Neuronal stem cell (in vitro differentiated cells): ENCODE results near the gene MYG1.

Experiments used
- DNase-seq: peaks from one replicate; pipeline ENCODE4 v3.0.0-alpha.2; 2013; ENCODE audit warnings: low spot score
- H2AFZ ChIP-seq: one replicate; pipeline ENCODE4 v1.6.1; 2013; ENCODE audit warnings: mild to moderate bottlenecking, low read length, inconsistent platforms
- H2AK5ac ChIP-seq: 2 replicates; pipeline ENCODE4 v1.6.1; 2013; ENCODE audit warnings: low read depth, mild to moderate bottlenecking, inconsistent platforms, low read length, moderate library complexity, mixed read lengths
- H2BK120ac ChIP-seq: 2 replicates; pipeline ENCODE4 v1.6.1; 2013; ENCODE audit warnings: low read depth, mild to moderate bottlenecking, inconsistent platforms, low read length, moderate library complexity, mixed read lengths
- H2BK12ac ChIP-seq: one replicate; pipeline ENCODE4 v1.6.1; 2013; ENCODE audit warnings: low read length, inconsistent platforms
- H2BK15ac ChIP-seq: 2 replicates; pipeline ENCODE4 v1.6.1; 2013; ENCODE audit warnings: mild to moderate bottlenecking, low read length, inconsistent platforms, mixed read lengths
- H2BK5ac ChIP-seq: one replicate; pipeline ENCODE4 v1.6.1; 2013; ENCODE audit warnings: inconsistent platforms, mild to moderate bottlenecking, low read length, moderate library complexity
- H3K14ac ChIP-seq: one replicate; pipeline ENCODE4 v1.6.1; 2013; ENCODE audit warnings: low read length, inconsistent platforms
- H3K18ac ChIP-seq: 2 replicates; pipeline ENCODE4 v1.6.1; 2013; ENCODE audit warnings: low read length, inconsistent platforms
- H3K23ac ChIP-seq: 2 replicates; pipeline ENCODE4 v1.6.1; 2013; ENCODE audit warnings: low read depth, mild to moderate bottlenecking, mixed read lengths, low read length, inconsistent platforms; ENCODE audit not compliant: poor library complexity
- H3K27ac ChIP-seq: replicated peaks from 3 replicates; pipeline ENCODE4 v1.5.1; 2013; ENCODE audit warnings: low read length, inconsistent platforms
- H3K27me3 ChIP-seq, 3 experiments: 2 replicates each; pipeline ENCODE4 v1.6.1; 2013; ENCODE audit warnings: low read length in 3 of 3, mild to moderate bottlenecking in 2 of 3, inconsistent platforms in 1 of 3, low read depth in 1 of 3, mixed read lengths in 1 of 3, moderate library complexity in 1 of 3; ENCODE audit not compliant: control insufficient read depth in 3 of 3, insufficient read depth in 3 of 3
- H3K36me3 ChIP-seq, 2 donors: replicated peaks in 1 of 2; 2 replicates each; pipeline ENCODE4 v1.6.1; 2013; ENCODE audit warnings: low read length in 2 of 2; ENCODE audit not compliant: control insufficient read depth in 2 of 2, insufficient read depth in 2 of 2
- H3K4ac ChIP-seq: 2 replicates; pipeline ENCODE4 v1.6.1; 2013; ENCODE audit warnings: inconsistent platforms, mild to moderate bottlenecking, low read length, moderate library complexity
- H3K4me1 ChIP-seq, 2 donors: 1 replicate in 1 of 2; 2 replicates in 1 of 2; pipeline ENCODE4 v1.6.1; 2013; ENCODE audit warnings: low read length in 2 of 2, low read depth in 1 of 2; ENCODE audit not compliant: control insufficient read depth in 2 of 2, insufficient read depth in 1 of 2
- H3K4me2 ChIP-seq: one replicate; pipeline ENCODE4 v1.6.1; 2013; ENCODE audit warnings: mild to moderate bottlenecking, low read length, inconsistent platforms; ENCODE audit not compliant: insufficient read depth, poor library complexity, severe bottlenecking
- H3K4me3 ChIP-seq, 2 donors: 2 replicates each; pipeline ENCODE4 v1.5.1; 2013; ENCODE audit warnings: low read length in 2 of 2, mild to moderate bottlenecking in 2 of 2, inconsistent platforms in 1 of 2, moderate library complexity in 1 of 2
- H3K79me1 ChIP-seq: one replicate; pipeline ENCODE4 v1.6.1; 2013; ENCODE audit warnings: low read depth, mild to moderate bottlenecking, inconsistent platforms, low read length, moderate library complexity
- H3K9ac ChIP-seq: one replicate; pipeline ENCODE4 v1.6.1; 2013; ENCODE audit warnings: mild to moderate bottlenecking, low read depth, low read length, inconsistent platforms; ENCODE audit not compliant: poor library complexity
- H3K9me3 ChIP-seq, 2 donors: replicated peaks in 1 of 2; 2 replicates each; pipeline versions ENCODE3 to v1.6.1; 2013; ENCODE audit warnings: low read length in 2 of 2, mild to moderate bottlenecking in 2 of 2, inconsistent platforms in 1 of 2, low read depth in 1 of 2, mixed read lengths in 1 of 2, moderate library complexity in 1 of 2; ENCODE audit not compliant: control insufficient read depth in 2 of 2, insufficient read depth in 1 of 2
- H4K8ac ChIP-seq: one replicate; pipeline ENCODE4 v1.6.1; 2013; ENCODE audit warnings: low read depth, mild to moderate bottlenecking, inconsistent platforms, low read length, moderate library complexity
- H4K91ac ChIP-seq: one replicate; pipeline ENCODE4 v1.6.1; 2013; ENCODE audit warnings: low read length, low read depth, mild to moderate bottlenecking, inconsistent platforms; ENCODE audit not compliant: poor library complexity
- WGBS, 2 donors: extraction: QIAGEN DNeasy Blood & Tissue Kit; methylation state at CpG; one replicate each; pipeline ENCODE4 v1.1.7; 2013; ENCODE audit warnings: missing lambda C conversion rate in 2 of 2, mixed read lengths in 1 of 2; ENCODE audit not compliant: insufficient read length in 2 of 2, insufficient replicate concordance in 1 of 2; ENCODE audit errors: extremely low coverage in 2 of 2; 5-methylcytosine and 5-hydroxymethylcytosine counted together

MYG1 gene

DNA sequence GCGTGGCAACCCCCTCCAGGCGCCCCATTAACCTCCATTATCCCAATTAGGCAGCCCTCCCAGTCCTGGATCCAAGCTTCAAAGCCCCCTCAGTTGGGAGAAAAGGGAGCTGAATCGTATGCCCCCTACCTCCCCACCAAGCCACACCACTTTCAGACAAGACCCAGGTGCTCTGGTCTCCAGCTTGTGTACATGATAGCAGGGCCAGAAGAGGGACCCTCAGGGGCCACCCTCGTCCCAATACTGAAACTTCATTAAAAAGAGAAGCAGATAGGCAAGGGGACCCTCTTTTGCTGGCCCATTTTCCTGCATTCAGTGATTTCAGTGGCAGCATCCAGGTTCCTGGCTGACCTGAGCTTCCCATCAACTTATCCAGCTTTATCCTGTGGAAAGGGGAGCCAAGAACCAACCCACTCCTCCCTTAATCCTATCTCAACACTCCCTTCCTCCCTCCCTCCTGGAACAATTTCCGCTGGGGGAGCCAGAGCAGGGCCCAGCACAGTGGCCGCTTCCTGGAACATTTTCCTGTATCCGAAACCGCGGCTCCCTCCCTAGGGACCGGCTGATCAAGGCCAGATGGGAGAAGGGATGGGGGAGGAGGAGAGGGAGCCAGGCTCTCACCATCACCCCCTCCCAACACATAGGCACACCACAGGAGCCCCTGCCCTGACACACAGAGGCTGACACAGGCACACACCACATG is 46.1 kb downstream of the MYG1 start:
- Histone ChIP-seq H3K79me1 (no peaks in the 10 kb centered on the region), H3K27me3 (peaks cover 0 to 46% (median 4%) of the 10 kb centered on the region in 3 experiments), H3K4me2 (peak overlapping the region; percentile 32), H2AFZ (peak overlapping the region; percentile 92), H3K23ac (no peak overlapping the region), H3K9me3 (no peaks in the 10 kb centered on the region), H2BK15ac (no peak overlapping the region), H2BK5ac (no peak overlapping the region), H4K91ac (no peak overlapping the region), H3K36me3 (no peaks in the 10 kb centered on the region), H2AK5ac (peak overlapping the region; percentile 17), H3K4me1 (peaks cover 5 to 10% of the 10 kb centered on the region in 2 donors), H3K18ac (no peak overlapping the region), H3K27ac (no peak overlapping the region), H3K14ac (no peak overlapping the region), H3K9ac (no peak overlapping the region), H4K8ac (no peak overlapping the region), H3K4me3 (peak overlapping the region; percentile 32 to 49), H2BK120ac (no peak overlapping the region), H3K4ac (no peak overlapping the region), H2BK12ac (no peak overlapping the region)
- no CpG with 5 or more reads among the region's 10 CpGs for WGBS, 2 donors
- DNase-seq = no peak

DNA sequence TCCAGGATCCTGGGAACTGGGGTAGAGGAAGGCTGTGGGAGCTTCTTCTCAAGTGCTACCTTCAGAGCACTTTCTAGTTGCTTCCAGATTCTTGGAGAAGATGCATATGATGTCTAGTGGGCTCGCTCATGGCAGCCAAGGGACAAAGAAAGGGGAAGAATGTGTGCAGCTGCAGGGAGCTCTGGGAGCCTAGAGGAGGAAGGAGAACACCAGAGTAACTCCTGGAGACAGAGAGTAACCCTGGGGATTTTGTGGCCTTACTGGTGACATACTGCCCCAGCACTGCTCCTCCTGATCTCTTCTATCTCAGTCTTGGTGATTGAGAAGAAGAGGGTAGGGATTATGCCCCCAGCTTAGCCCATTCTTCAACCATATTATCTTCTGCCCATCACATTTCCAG is 47.0 kb downstream of the MYG1 start:
- Histone ChIP-seq H2BK120ac (no peak overlapping the region), H2BK12ac (no peak overlapping the region), H2BK5ac (no peak overlapping the region), H3K4me2 (no peak overlapping the region), H3K9me3 (no peaks in the 10 kb centered on the region), H4K91ac (no peak overlapping the region), H4K8ac (no peak overlapping the region), H3K23ac (no peak overlapping the region), H3K4me3 (no peak overlapping the region), H3K79me1 (no peaks in the 10 kb centered on the region), H3K14ac (no peak overlapping the region), H3K27ac (no peak overlapping the region), H3K36me3 (no peaks in the 10 kb centered on the region), H3K4ac (no peak overlapping the region), H2BK15ac (no peak overlapping the region), H2AFZ (no peak overlapping the region), H2AK5ac (no peak overlapping the region), H3K27me3 (peaks cover 0 to 38% (median 4%) of the 10 kb centered on the region in 3 experiments), H3K18ac (no peak overlapping the region), H3K4me1 (peaks cover 5 to 10% of the 10 kb centered on the region in 2 donors), H3K9ac (no peak overlapping the region)
- no CpG with 5 or more reads among the region's 1 CpG for WGBS, 2 donors
- DNase-seq = no peak

DNA sequence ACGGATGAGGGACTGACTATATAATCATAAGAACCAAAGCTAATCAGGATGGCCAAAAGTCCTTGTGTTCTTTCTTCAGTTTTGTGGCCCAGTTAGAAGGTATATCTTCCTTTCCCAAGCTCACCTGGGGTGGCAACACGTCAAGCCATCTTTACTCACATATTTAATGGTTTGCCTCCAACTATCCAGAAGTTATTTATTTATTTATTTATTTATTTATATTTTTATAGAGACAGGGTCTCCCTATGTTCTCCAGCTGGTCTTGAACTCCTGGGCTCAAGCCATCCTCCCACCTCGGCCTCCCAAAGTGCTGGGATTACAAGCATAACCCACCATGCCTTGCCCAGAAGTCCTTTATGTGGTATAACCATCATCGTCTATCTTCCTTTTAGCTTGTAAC is 48.4 kb downstream of the MYG1 start:
- Histone ChIP-seq H3K4me2 (no peak overlapping the region), H3K14ac (no peak overlapping the region), H3K18ac (no peak overlapping the region), H3K27ac (no peak overlapping the region), H4K8ac (no peak overlapping the region), H3K4me3 (no peak overlapping the region), H2AFZ (peak overlapping the region; percentile 13), H2BK15ac (no peak overlapping the region), H3K27me3 (peaks cover 0 to 33% (median 4%) of the 10 kb centered on the region in 3 experiments), H3K79me1 (no peaks in the 10 kb centered on the region), H2BK12ac (no peak overlapping the region), H2BK5ac (no peak overlapping the region), H3K4me1 (peaks cover 5 to 10% of the 10 kb centered on the region in 2 donors), H4K91ac (no peak overlapping the region), H3K9ac (no peak overlapping the region), H2AK5ac (no peak overlapping the region), H2BK120ac (no peak overlapping the region), H3K36me3 (no peaks in the 10 kb centered on the region), H3K23ac (no peak overlapping the region), H3K9me3 (no peaks in the 10 kb centered on the region), H3K4ac (no peak overlapping the region)
- no peak for DNase-seq
- no CpG with 5 or more reads among the region's 4 CpGs for WGBS, 2 donors

DNA sequence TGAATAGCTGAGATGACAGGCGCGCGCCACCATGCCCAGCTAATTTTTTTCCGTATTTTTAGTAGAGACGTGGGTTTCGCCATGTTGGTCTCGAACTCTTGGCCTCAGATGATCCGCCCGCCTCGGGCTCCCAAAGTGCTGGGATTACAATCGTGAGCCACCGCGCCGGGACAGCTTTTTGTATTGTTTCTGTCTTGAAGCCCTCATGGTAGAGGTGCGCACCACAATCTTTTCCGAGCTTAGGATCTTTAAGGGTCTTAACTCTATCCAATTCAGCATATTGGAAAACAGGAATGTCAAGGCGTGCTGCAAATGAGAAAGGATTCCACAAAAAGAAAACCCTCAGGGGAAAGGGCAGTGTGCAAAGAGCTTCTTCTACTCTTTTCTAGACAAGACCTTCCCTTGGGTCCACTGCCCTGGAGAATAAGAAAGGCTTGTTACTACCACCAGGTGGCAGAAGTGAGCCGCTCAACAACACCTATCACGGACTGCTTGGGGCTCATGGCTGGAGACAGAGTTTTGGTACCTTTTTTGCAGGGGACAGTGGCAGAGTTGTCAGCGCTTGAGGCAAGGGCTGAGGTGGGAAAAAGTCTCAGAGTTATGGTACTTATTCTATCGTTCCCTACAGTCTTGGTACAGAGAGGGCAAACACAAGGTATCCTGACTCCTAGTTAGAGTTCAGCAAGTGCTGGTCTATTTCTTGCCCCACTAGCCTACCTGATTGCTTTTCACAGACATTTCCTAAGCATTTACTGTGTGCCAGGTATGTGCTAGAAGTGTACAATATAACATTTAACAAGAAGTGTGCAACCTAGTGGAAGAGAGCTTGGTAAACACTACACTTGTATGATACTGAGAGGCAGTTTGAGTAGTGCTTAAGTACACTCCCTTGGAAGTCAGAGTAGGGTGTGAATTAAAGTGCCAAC is 53.1 kb downstream of the MYG1 start:
- H4K91ac ChIP-seq = no peak overlapping the region
- no peaks in the 10 kb centered on the region for H3K79me1 ChIP-seq
- H3K9me3 ChIP-seq = no peaks in the 10 kb centered on the region
- no peaks in the 10 kb centered on the region for H3K36me3 ChIP-seq
- no peak overlapping the region for H3K27ac ChIP-seq
- H3K4me1 ChIP-seq = no peaks in the 10 kb centered on the region
- no peak overlapping the region for H3K9ac ChIP-seq
- H3K4me3 ChIP-seq = no peak overlapping the region
- peak overlapping the region; percentile 8 for H3K18ac ChIP-seq
- H3K4me2 ChIP-seq = no peak overlapping the region
- no peak overlapping the region for H2BK5ac ChIP-seq
- H2BK120ac ChIP-seq = no peak overlapping the region
- H3K4ac ChIP-seq = no peak overlapping the region
- no peak overlapping the region for H4K8ac ChIP-seq
- DNase-seq = peak; percentile 89
- no peak overlapping the region for H3K23ac ChIP-seq
- no peak overlapping the region for H2BK12ac ChIP-seq
- H3K14ac ChIP-seq = no peak overlapping the region
- no peak overlapping the region for H2AK5ac ChIP-seq
- peak overlapping the region; percentile 47 for H2AFZ ChIP-seq
- no peak overlapping the region for H2BK15ac ChIP-seq
- no CpG with 5 or more reads among the region's 21 CpGs for WGBS, 2 donors
- no peaks in the 10 kb centered on the region for H3K27me3 ChIP-seq
